ENCODE data around the gene CNIH4.
"Not testable (repeated sequence)": the region's sequence is repeated elsewhere in the genome, so short reads cannot be mapped to it uniquely, and the experiment has no call there.

CNIH4 gene

GRCh38 chr1:224411766-224412165, 55.1 kb downstream of the CNIH4 start:
- no peak for DNase-seq (ENCODE audit: low spot score)
- TF ChIP-seq CTCF (IDR thresholded peaks at IDR 0.05; ENCODE audit: extremely low read depth, insufficient read depth, missing control alignments): no peak
- in situ Hi-C loops (cut with MboI; ENCODE audit: low pct_unique_long_range_greater_than_20kb, low sequenced_read_pairs, unreplicated experiment): no loop called here

- TF ChIP-seq CTCF (IDR thresholded peaks at IDR 0.05; ENCODE audit: extremely low read depth, insufficient read depth, missing control alignments): no peak
- in situ Hi-C loops (cut with MboI; ENCODE audit: low pct_unique_long_range_greater_than_20kb, low sequenced_read_pairs, unreplicated experiment): no loop called here
- no peak for DNase-seq (ENCODE audit: low spot score)
These were observed 63.4 kb downstream of the CNIH4 start for GRCh38 chr1:224420106-224420505.

GRCh38 chr1:224425279-224425884, 68.7 kb downstream of the CNIH4 start:
- in situ Hi-C loops (cut with MboI; ENCODE audit: low pct_unique_long_range_greater_than_20kb, low sequenced_read_pairs, unreplicated experiment): no loop called here
- no peak for TF ChIP-seq CTCF (IDR thresholded peaks at IDR 0.05; ENCODE audit: extremely low read depth, insufficient read depth, missing control alignments)
- no peak for DNase-seq (ENCODE audit: low spot score)

DNA sequence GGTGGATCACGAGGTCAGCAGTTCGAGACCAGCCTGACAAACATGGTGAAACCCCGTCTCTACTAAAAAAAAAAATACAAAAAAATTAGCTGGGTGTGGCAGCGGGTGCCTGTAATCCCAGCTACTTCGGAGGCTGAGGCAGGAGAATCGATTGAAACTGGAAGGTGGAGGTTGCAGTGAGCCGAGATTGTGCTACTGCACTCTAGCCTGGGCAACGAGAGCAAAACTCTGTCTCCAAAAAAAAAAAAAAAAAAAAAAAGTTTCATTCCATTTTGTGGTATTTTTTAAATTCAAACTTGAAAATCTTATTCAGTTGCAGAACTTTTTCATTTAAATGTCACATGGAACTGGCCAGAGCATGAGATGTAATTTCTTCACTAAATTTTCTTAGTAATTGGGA, 70.2 kb downstream of the CNIH4 start:
- in situ Hi-C loops (cut with MboI; ENCODE audit: low pct_unique_long_range_greater_than_20kb, low sequenced_read_pairs, unreplicated experiment); DNase-seq (ENCODE audit: low spot score): not testable (repeated sequence)

DNA sequence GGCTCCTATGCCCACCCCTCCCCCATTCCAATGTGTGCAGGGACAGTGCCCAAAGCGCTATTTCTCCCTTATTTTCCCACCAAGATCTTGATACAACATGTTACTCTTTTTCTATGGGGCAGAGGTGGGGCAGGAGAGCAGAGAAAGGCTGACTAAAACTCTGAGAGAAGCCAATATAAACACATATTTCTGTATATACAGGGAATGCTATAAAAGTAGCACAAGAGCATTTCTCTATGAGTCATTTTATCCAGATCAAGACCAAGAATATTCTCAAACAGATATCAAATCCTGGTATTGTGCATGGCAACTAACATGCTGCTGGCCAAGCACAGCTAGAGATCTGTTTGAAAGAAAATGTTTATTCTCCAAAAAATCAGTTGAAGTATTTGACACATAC, 70.7 kb downstream of the CNIH4 start:
- no peak for DNase-seq (ENCODE audit: low spot score)
- TF ChIP-seq CTCF (IDR thresholded peaks at IDR 0.05; ENCODE audit: extremely low read depth, insufficient read depth, missing control alignments): no peak
- in situ Hi-C loops (cut with MboI; ENCODE audit: low pct_unique_long_range_greater_than_20kb, low sequenced_read_pairs, unreplicated experiment): no loop called here

DNA sequence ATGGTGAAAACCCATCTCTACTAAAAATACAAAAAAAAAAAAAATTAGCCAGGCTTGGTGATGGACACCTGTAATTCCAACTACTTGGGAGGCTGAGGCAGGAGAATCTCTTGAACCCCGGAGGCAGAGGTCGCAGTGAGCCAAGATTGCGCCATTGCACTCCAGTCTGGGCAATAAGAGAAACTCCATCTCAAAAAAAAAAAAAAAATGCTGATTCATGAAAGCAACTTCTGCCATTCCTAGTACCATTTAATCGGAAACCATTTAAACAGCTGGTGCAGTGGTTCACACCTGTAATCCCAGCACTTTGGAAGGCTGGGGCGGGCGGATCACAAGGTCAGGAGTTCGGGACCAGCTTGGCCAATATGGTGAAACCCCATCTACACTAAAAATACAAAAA, 72.0 kb downstream of the CNIH4 start:
- in situ Hi-C loops (cut with MboI; ENCODE audit: low pct_unique_long_range_greater_than_20kb, low sequenced_read_pairs, unreplicated experiment); DNase-seq (ENCODE audit: low spot score): not testable (repeated sequence)
